ENCODE measurements around the gene CCDC187.

CCDC187 gene

DNA sequence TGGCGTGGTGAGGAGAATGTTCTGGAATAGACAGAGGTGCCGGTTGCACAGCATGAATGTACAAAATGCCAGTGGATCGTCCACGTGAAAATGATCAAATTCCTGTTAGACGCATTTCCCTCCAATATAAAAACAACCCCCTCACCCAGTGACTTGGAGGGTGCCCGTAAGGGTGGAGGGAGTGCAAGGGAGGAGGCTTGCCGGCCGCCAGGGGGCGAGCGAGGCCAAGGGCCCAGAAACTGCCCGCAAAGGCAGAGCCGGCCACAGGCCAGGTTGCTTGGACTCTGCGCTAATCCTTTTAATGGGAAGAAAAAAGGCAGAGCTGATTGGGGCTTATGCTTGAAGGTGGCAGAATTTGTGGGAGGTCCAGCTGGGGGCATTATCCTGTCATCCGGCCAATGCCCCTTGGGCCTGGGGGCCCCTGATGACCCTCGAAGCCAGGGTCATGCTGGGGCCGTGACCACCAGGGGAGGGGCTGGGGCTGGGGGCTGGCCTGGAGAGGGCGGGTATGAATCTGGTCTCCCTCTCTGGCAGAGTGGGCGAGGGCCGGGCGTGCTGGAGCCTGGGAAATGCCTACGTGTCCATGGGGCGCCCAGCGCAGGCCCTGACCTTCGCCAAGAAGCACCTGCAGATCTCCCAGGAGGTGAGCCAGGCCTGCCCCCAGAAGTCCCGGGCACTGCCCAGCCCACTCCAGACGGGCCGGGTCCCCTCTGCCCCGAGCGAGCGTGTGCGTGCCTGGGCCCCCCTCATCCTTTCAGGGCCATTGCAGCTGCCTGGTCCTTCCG lies 35.5 kb upstream of the CCDC187 start:
- FAIRE-seq = no peak

DNA sequence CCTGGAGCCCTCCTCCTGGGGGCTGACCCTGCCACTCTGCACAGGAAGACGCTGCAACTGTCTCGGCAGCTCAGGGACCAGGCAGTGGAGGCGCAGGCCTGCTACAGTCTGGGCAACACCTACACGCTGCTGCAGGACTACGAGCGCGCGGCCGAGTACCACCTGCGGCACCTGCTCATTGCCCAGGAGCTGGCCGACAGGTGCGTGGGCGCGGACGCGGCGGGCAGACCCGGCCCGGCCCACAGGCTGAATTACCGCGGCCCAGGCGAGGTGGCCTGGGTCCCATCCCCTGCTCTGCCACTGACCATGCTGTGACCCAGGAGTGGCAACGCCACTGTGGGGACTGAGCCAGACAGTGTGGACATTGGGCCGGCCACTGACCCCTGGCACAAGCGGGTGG lies 34.6 kb upstream of the CCDC187 start:
- no peak for FAIRE-seq

DNA sequence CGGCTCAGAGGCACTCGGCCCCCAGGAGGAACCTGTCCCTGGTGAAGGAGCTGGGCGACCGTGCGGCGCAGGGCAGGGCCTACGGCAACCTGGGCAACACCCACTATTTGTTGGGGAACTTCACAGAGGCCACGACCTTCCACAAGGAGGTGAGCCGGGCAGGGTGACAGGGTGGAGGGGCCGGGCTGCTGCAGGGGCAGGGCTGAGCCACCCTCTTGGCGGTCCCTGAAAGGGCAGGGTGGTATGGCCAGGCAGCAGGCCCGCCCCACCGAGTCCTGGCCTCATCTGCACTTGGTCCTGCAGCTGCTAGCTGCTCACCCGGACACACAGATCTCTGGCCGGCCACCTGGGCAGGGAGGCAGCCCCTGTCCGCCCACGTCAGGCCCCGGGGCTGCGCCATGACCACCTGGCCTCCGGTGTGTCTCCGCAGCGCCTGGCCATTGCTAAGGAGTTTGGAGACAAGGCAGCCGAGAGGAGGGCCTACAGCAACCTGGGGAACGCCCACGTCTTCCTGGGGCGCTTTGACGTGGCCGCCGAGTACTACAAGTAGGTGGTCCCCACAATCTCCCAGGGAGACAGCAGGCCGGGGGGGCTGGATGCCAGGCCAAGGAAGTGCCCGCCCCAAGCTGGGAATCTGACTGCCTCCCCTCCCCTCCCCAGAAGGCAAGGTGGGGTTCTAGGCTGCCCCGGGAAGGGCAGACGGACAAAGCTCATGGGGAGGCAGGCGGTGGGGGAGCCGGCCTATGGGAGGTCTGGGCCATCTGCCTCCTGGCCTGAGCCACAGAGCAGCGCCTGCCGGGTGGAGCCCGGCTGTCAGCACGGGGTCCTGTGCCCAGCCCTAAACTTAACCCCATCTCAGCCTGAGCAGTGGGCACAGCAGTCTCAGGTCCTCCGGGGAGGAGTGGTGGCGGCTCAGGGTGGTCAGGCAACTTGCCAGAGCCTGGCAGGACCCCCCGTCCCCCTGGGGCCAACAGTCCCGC lies 33.8 kb upstream of the CCDC187 start:
- FAIRE-seq = no peak

GRCh38 chr9:136336881-136337280 lies 33.0 kb upstream of the CCDC187 start:
- FAIRE-seq = no peak

DNA sequence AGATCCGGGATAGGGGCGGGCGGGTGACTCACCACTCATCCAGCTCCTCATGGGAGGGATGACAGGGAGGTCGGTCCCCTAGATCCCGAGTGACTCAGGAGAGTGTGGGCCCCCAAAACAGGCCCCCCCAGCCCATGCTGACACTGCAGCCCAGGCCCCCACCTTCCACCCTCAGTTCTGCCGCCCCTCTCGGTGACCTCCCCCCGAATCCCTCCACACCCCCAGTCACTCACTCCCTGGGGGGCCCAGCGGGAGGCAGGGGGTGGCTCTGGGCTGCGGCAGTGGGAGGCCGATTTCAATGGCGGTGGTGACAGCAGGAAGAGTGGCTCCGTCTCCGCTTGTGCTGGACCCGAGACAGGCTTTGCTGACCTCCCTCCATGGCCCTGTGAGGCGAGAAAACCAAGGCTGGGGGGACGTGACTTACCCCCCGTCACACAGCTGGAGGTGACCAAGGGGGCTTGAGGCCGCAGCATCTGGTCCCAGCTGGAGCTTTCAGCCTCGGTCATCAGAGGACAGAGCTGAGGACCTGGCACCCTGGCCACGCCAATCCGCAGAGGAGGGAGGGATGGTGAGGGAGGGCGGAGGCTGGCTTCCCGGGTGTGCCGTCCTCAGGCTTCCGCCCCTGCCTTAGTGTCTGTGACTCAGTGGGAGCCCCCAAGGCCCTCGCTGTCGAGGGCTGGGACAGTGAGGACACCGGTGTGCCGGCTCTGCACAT lies 32.4 kb upstream of the CCDC187 start:
- FAIRE-seq = no peak

- no peak for FAIRE-seq
These were observed 31.6 kb upstream of the CCDC187 start for GRCh38 chr9:136335296-136336155.

DNA sequence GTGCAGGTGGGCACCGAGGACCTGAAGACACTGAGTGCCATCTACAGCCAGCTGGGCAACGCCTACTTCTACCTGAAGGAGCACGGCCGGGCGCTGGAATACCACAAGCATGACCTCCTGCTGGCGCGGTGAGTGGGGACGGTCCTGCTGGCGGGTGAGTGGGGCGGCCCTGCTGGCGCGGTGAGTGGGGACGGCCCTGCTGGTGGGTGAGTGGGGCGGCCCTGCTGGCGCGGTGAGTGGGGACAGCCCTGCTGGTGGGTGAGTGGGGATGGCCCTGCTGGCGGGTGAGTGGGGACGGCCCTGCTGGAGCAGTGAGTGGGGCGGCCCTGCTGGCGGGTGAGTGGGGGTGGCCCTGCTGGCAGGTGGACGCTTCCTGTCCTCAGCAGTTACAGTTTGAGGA lies 30.6 kb upstream of the CCDC187 start:
- no peak for FAIRE-seq

GRCh38 chr9:136333486-136333885 lies 29.6 kb upstream of the CCDC187 start:
- FAIRE-seq = no peak

DNA sequence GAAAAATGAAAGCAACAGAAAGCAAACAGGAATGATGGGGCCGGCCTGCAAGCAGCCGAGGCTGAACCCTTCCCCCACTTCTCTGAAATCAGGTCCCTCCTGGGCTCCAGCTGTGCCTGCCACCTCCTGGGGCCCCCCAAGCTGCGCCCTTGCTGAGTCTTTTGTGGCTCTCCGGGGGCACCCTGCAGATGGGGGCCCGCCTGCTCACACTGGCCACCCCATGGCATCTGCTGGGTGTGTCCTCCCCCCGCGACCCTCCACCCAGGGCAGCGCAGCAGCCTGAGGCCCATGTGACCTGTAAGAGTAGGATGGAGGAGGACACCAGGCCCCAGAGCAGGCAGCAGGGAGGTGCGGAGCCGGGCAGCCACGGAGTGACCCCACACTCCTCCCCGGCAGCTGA lies 29.2 kb upstream of the CCDC187 start:
- FAIRE-seq = no peak

DNA sequence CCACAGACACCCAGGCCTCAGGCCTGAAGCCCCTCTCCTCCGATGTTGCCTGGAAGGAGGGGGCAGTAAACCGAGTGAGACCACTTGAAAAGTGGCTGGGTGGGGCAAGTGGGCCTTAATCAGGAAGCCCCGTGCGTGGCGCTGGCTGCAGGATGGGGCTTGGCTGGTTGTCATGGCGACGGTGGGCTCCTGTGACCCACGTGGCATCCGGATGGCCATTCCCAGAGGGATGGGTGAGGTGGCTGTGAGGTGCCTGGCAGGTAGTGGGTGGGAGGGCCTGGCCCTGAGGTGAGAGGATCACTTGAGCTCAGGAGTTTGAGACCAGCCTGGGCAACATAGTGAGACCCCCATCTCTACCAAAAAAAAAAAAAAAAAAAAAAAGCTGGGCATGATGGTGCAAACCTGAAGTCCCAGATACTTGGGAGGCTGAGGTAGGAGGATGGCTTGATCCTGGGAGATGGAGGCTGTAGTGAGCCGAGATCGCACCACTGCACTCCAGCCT lies 28.6 kb upstream of the CCDC187 start:
- no peak for FAIRE-seq

GRCh38 chr9:136331556-136332481 lies 27.9 kb upstream of the CCDC187 start:
- FAIRE-seq = no peak

GRCh38 chr9:136331030-136331429 lies 27.1 kb upstream of the CCDC187 start:
- no peak for FAIRE-seq

DNA sequence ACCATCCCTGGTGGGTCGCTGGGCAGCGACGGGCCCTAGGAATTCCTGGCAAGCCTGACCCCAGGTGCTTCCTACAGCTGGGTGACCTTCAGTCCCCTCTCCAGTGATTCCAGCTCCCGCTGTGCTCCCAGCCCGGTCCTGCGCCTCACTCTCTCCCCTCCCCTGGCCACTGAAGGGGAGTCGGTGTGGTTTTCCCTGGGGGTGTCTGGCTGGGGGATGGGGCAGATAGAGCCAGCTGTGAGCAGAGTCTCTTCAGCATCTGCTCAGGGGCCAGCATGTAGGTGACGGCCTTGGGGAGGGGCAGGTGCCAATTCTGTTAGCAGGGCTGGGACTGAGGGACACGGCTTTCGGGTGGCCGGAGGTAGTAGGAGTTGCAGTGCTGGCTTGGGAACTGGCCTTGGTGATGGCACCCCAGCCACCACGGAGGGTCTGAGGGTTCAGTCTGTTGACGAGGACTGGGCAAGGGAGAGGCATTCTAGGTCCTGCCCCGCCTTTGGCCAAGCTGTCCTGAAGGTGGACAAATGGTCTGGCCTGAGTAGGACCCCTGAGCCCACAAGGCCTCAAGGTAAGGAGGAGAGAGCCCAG lies 26.6 kb upstream of the CCDC187 start:
- FAIRE-seq = no peak

GRCh38 chr9:136329636-136330405 lies 25.9 kb upstream of the CCDC187 start:
- FAIRE-seq = no peak

GRCh38 chr9:136329211-136329627 lies 25.3 kb upstream of the CCDC187 start:
- FAIRE-seq = no peak

DNA sequence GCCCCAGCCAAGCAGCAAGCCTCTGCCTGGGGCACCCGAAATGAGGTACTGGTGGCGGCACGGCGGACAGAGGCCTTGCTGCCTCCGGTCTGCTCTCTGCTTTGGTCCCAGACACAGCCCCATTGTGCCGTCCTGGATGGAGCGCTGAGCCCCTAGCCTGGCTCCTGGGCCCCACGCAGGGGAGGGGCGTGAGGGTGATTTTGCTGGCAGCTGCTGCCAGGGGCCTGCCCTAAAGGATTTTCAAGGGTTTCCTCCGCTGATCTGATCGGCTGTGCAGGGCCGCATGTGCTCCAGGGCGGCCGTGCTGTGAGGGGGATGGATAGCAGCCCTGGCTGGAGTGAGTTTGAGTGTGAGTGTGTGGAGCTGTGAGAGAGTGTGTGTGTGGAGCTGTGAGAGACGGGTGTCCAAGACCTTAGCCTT lies 24.7 kb upstream of the CCDC187 start:
- no peak for FAIRE-seq

- FAIRE-seq = no peak
These were observed 24.2 kb upstream of the CCDC187 start for GRCh38 chr9:136328011-136328621.

- no peak for FAIRE-seq
These were observed 23.5 kb upstream of the CCDC187 start, which contains the start of gene GPSM1 for GRCh38 chr9:136327304-136327974. GPSM1 (plus strand) TSS chr9:136327539; CDS start chr9:136327696, 157 bp downstream.
